H1 (cell line): Measurements from ENCODE around the gene TMEM40.

Experiments used
- SP1 ChIP-seq: IDR thresholded peaks from 2 replicates; pipeline ENCODE4 v1.6.1; 2011; ENCODE audit warnings: low read depth, low read length
- YY1 ChIP-seq: IDR thresholded peaks from 2 replicates; pipeline ENCODE4 v1.6.1; 2011; ENCODE audit warnings: low read depth, mild to moderate bottlenecking, low read length

DNA sequence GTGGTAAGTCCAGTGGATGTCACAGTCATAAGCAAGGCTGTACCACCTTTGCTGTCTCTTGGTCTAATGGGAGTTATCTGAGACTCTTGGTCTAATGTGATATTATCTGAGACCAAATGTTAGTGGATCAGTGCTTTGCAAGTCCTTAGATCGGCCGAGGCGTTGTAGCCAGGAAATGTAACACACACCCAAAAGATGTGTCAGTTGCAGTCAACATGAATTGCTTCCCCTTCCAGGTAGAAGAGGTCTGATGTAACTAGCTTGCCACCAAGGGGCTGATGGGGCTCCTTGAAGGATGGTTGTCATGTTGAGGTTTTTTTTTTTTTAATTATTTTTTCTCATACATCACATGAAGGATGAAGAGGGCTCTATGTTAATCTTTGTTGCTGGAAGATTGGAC lies 49.7 kb downstream of the TMEM40 start:
- no peak for TF ChIP-seq YY1
- no peak for TF ChIP-seq SP1
